Loucy (cell line): ENCODE data around the gene GPR107.

Experiments used
- CTCF ChIP-seq: fragments of 200-600 bp; sonication (generic); conservative IDR thresholded peaks from 2 replicates; pipeline ENCODE4 v1.5.1; 2014; ENCODE audit warnings: mild to moderate bottlenecking, antibody characterized with exemption, low read length
- EZH2phosphoT487 ChIP-seq: fragments of 200-600 bp; IDR thresholded peaks from 2 replicates; pipeline ENCODE4 v1.6.1; 2018; ENCODE audit warnings: antibody characterized with exemption, mild to moderate bottlenecking, moderate library complexity, borderline replicate concordance

GRCh38 chr9:130092910-130093309, 39.2 kb downstream of the GPR107 start:
- no peak for TF ChIP-seq CTCF
- no peak for TF ChIP-seq EZH2phosphoT487
